NCI-H1092 treated with DMSO at 0.1 percent for 48 hours (cell line): ENCODE data around the gene CD37.

ENCODE experiments used
- DNase-seq: peaks from one replicate; lab custom pipeline; 2025; lab: John Stamatoyannopoulos, UW

The CD37 gene

GRCh38 chr19:49380391-49380790 lies 45.2 kb downstream of the CD37 start:
- DNase-seq, result no peak

- no peak for DNase-seq
These were observed 47.4 kb downstream of the CD37 start for GRCh38 chr19:49382639-49383038.

- no peak for DNase-seq
These were observed 48.4 kb downstream of the CD37 start for GRCh38 chr19:49383599-49383998.

- DNase-seq, result no peak
These were observed 52.7 kb downstream of the CD37 start, which contains the start of gene KASH5 for GRCh38 chr19:49387936-49388372. Gene KASH5 (plus strand): TSS chr19:49388249. CDS start chr19:49390884, 2,635 bp downstream.

GRCh38 chr19:49389406-49389805 lies 54.2 kb downstream of the CD37 start:
- no peak for DNase-seq
